ENCODE data around the gene SAMD10. TPM values are rescaled to one million over a fixed set of nuclear protein-coding genes. Genes with fewer than 3 reads are reported as not detected.

Gene SAMD10
- total RNA-seq, 6 experiments from 2014 or later = 2.7 to 6.7 (median 3.5) TPM

DNA sequence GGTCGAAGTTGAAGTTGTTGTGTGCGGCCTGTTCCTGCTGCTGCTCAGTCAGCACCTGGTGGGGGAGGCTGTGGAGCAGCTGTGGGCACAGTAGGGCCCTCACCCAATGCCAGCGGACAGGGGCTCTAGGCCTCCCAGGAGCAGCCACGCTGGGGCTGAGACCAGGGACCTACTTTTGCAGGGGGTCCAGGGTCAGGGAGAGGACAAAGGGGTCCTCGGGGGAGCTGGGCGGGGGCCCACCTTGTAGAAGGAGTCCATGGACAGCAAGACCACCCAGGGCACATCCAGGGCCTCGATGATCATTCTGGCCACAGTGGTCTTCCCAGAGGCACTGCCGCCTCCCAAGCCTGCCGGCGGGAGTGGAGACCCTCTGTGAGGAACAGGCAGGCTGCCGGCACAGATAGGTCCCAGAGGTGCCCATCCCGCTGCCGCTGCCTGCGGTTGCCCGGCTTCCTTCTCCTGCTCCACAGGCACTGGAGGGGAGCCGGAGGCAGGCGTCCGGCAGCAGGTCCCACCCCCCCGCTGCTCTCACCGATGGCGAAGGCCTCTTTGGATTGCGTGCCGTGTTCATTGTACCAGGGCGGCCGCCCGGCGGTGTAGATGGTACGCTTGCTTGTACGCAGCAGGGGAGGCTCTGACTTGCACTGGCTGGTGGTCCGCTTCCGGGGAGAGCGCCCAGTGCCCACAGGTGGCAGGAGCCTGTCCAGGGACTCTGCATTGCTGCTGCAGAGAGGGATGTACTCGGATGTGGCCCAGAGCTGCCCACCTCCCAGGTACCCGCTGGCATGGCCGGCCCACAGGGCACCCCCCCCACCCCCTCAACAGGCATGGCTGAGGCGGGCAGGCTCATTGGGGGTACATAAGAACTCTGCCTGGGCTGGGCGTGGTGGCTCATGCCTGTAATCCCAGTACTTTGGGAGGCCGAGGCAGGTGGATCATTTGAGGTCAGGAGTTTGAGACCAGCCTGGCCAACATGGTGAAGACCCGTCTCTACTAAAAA lies 33.2 kb downstream of the SAMD10 start:
- Histone ChIP-seq H3K27me3 (no peaks in the 10 kb centered on the region), H3K9me3 (no peaks in the 10 kb centered on the region), H3K4me3 (no peak overlapping the region), H3K27ac (no peak overlapping the region), H3K36me3 (peaks cover 0 to 30% (median 14%) of the 10 kb centered on the region in 4 donors), H3K4me1 (peaks cover 0 to 38% (median 11%) of the 10 kb centered on the region in 4 donors)
- peak; percentile 24 to 56 (median 52) for DNase-seq
- 82% methylated on average over 4 of the region's 39 CpGs for WGBS (ENCODE audit: insufficient coverage, low coverage, low lambda C conversion rate, missing lambda C conversion rate)
- TF ChIP-seq, protein P1, sequence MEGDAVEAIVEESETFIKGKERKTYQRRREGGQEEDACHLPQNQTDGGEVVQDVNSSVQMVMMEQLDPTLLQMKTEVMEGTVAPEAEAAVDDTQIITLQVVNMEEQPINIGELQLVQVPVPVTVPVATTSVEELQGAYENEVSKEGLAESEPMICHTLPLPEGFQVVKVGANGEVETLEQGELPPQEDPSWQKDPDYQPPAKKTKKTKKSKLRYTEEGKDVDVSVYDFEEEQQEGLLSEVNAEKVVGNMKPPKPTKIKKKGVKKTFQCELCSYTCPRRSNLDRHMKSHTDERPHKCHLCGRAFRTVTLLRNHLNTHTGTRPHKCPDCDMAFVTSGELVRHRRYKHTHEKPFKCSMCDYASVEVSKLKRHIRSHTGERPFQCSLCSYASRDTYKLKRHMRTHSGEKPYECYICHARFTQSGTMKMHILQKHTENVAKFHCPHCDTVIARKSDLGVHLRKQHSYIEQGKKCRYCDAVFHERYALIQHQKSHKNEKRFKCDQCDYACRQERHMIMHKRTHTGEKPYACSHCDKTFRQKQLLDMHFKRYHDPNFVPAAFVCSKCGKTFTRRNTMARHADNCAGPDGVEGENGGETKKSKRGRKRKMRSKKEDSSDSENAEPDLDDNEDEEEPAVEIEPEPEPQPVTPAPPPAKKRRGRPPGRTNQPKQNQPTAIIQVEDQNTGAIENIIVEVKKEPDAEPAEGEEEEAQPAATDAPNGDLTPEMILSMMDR (IDR thresholded peaks at IDR 0.05) = no peak
- TF ChIP-seq POLR2A (IDR thresholded peaks at IDR 0.05) = no peak
- intact Hi-C loops (cut with DNase I) = no loop called here
- no peak for ATAC-seq

DNA sequence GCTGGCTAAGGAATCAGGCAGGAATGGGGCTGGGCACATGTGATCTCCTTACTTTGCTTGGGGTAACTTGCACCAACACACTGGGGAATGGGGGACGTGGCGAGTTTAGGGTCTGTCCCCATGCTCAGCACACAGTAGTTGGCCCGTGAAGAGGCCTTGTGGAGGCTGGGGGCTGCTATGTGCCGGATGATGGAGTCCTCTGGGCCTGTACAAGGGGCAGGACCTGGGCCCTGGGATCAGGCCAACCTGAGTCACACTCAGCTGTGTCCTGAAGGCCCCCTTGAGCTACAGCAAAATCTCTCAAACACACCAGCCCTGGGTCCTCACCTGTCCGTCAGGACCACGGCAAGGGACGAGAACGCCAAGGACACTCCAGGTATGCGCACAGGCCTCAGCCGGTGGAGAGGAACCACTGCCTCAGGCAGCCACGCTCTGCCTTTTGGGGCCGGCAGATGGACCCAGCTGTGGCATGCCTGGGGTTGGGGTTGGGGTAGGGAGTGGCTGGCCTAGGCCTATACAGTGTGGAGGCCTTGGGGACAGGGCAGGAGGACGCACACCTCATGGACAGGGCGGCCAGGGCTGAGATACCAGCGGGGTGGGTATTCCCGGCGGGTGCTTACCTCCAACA lies 34.3 kb downstream of the SAMD10 start:
- Histone ChIP-seq H3K27ac (no peak overlapping the region), H3K4me1 (peaks cover 0 to 27% (median 9%) of the 10 kb centered on the region in 4 donors), H3K36me3 (peaks cover 0 to 41% (median 18%) of the 10 kb centered on the region in 4 donors), H3K4me3 (no peak overlapping the region), H3K27me3 (no peaks in the 10 kb centered on the region), H3K9me3 (no peaks in the 10 kb centered on the region)
- DNase-seq = peak in 2 of 3 donors; percentile 25 to 52
- no peak for ATAC-seq
- WGBS (ENCODE audit: insufficient coverage, low coverage, low lambda C conversion rate, missing lambda C conversion rate) = 80% methylated on average over 1 of the region's 17 CpGs
- intact Hi-C loops (cut with DNase I) = no loop called here
- TF ChIP-seq, protein P1 (IDR thresholded peaks at IDR 0.05) = no peak
- no peak for TF ChIP-seq POLR2A (IDR thresholded peaks at IDR 0.05)

DNA sequence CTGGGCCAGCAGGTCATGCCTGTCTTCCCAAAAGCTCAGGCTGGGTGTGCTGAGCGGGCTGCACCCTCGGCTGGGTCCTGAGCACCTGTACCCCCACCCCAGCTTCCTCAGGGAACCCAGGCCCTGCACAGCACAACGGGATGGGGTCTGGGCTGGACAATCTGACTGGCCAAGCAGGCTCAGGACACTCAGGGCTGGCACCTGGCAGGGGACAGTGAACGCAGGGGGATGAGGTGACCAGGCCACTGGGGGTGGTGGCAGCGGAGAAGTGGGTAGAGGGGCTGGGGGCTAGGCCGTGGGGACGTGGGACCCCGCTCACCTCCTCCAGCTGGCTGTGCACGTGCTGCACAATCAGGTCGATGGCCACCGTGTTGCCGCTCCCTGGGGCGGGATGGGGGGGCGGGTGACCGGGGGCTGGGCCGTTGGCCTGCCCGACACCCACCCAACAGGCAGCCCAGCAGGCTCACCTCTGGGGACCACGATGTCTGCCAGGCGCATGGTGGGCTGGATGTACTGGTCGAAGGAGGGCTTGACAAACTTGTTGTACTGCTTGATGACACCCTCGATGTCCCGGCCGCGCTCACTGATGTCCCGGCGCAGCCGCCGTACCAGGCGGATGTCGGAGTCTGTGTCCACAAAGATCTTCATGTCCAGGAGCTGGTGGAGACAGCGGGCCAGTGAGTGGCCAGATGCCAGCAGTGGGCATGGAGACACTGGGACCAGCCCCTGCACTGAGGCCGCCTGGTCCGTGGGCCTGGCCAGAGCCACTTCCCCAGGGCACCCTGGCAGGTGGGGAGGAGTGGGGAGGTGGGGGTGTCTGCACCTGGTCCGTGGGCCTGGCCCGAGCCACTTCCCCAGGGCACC lies 35.1 kb downstream of the SAMD10 start:
- TF ChIP-seq, protein P1 (IDR thresholded peaks at IDR 0.05) = no peak
- no peak for TF ChIP-seq POLR2A (IDR thresholded peaks at IDR 0.05)
- WGBS (ENCODE audit: insufficient coverage, low coverage, low lambda C conversion rate, missing lambda C conversion rate) = 100% methylated on average over 8 of the region's 35 CpGs
- ATAC-seq (no peak), DNase-seq (peak in 2 of 3 donors; percentile 53 to 57)
- H3K36me3 ChIP-seq = peaks cover 0 to 41% (median 20%) of the 10 kb centered on the region in 4 donors
- intact Hi-C loops (cut with DNase I) = no loop called here
- H3K9me3 ChIP-seq = no peaks in the 10 kb centered on the region
- no peak overlapping the region for H3K27ac ChIP-seq
- H3K4me3 ChIP-seq = no peak overlapping the region
- H3K4me1 ChIP-seq = peaks cover 0 to 19% (median 6%) of the 10 kb centered on the region in 4 donors
- H3K27me3 ChIP-seq = no peaks in the 10 kb centered on the region

DNA sequence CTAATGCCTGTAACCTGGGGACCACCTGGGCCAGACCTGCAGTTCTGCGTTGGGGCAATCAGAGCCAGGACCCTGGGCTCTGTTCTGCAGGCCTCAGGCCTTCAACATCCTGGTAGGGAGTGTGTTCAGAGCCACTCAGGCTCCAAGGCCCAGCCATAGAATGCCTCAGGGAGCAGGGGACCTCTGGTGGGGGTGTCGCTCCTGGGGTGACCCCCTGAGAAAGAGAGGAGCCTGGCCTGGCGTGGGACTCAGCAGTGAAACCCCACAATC lies 35.7 kb downstream of the SAMD10 start:
- Histone ChIP-seq H3K4me1 (peaks cover 0 to 13% (median 3%) of the 10 kb centered on the region in 4 donors), H3K27ac (no peak overlapping the region), H3K9me3 (no peaks in the 10 kb centered on the region), H3K4me3 (no peak overlapping the region), H3K27me3 (no peaks in the 10 kb centered on the region), H3K36me3 (peaks cover 0 to 43% (median 20%) of the 10 kb centered on the region in 4 donors)
- TF ChIP-seq, protein P1 (IDR thresholded peaks at IDR 0.05) = no peak
- no peak for TF ChIP-seq POLR2A (IDR thresholded peaks at IDR 0.05)
- no CpG with 5 or more reads among the region's 3 CpGs for WGBS (ENCODE audit: insufficient coverage, low coverage, low lambda C conversion rate, missing lambda C conversion rate)
- ATAC-seq (no peak), DNase-seq (no peak)
- intact Hi-C loops (cut with DNase I) = no loop called here
